Fibroblast of lung (primary cell): ENCODE results near the gene HK3.
"Not testable (repeated sequence)": the region's sequence is repeated elsewhere in the genome, so short reads cannot be mapped to it uniquely, and the experiment has no call there.

Experiments used
- CTCF ChIP-seq, 2 donors: IDR thresholded peaks in 1 of 2; conservative IDR thresholded peaks in 1 of 2; 1 replicate in 1 of 2; 2 replicates in 1 of 2; pipeline ENCODE4 v1.5.1; 2011 to 2012; ENCODE audit warnings: low read length in 2 of 2, control low read depth in 1 of 2, inconsistent platforms in 1 of 2, low read depth in 1 of 2, mild to moderate bottlenecking in 1 of 2
- EZH2 ChIP-seq: IDR thresholded peaks from 2 replicates; pipeline ENCODE4 v1.5.1; 2012; ENCODE audit warnings: low read length, control low read depth, mild to moderate bottlenecking; ENCODE audit errors: missing control alignments

DNA sequence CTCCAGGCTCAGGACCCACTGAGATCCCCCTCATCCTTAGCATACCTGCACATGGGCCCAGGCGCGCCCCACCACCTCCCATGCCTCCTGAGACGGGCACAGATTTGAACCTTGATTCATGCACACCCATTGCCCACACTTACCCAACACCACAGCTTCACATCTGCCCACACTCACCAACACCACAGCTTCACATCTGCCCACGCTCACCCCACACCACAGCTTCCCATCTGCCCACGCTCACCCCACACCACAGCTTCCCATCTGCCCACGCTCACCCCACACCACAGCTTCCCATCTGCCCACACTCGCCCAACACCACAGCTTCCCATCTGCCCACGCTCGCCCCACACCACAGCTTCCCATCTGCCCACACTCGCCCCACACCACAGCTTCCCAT is 28.5 kb downstream of the HK3 start:
- not testable (repeated sequence) for TF ChIP-seq CTCF (conservative IDR thresholded peaks at IDR 0.05 in 1 of 2, IDR thresholded peaks at IDR 0.05 in 1 of 2; ENCODE audit: low read depth in 1 of 2, low read length in 2 of 2); EZH2
